Camera-type eye (tissue), 1 donor: Measurements from ENCODE around the gene BFSP1. TPM values are rescaled to one million over a fixed set of nuclear protein-coding genes. Genes with fewer than 3 reads are reported as not detected.

Source experiments
- total RNA-seq: library from RNA; depleted of rRNA; stranded (reverse); fragments of >200 nt; gene quantifications from one replicate; pipeline ENCODE4 v1.2.3, GENCODE V29; 2014

BFSP1 gene
- 676 TPM for total RNA-seq

GRCh38 chr20:17530716-17531664, at the start of gene BFSP1:
Gene BFSP1, minus strand, starts transcription at chr20:17531379. Its CDS starts 50 bp downstream, at chr20:17531329.

DNA sequence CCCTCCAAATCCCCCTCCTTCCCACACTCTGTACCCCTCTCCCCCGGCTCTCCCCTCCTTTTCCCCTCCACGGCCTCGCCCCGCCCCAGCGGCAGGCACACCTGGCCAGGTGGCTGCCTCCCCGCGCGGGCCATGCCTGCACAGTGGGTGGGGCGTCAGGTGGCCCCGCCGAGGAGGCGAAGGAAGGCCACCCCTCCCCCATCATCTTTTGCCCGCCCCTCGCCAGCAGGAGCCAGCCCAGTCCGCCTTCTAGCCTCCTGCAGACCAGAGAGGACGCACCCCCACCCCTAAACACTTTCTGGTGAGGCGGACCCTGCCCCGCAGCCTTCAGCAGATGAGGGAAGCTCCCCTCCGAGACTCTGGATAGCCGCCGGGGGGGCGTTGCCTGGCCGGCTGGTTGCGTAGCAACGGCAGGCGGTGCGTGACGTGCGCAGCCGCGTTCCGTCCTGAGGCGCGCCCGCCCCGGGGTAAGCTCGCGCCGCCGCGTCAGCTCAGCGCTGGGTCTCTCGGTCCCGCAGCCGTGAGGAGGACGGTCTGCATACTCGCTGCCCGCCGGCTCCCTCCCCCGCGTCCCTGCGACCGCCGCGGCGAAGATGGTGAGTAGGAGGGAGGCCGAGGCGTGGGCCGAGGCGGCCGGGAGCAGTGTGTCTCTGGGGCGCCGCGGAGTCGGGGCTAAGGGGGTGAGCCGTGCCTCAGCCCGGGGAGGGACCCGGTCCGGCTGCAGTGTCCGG, 38.6 kb upstream of the BFSP1 start, which contains the start of gene DSTN:
Gene DSTN, plus strand, starts transcription at position 460 of the 731 bp plus-strand sequence. Its CDS starts 134 bp downstream, at position 594.

Other genes with a start within 250 kb of the BFSP1 start
- gene DSTN, start 38.7 kb upstream of the BFSP1 start, total RNA-seq = 225 TPM
- 160 TPM for gene RRBP1, start 150.9 kb upstream of the BFSP1 start, total RNA-seq
- not detected for gene BANF2, start 168.6 kb upstream of the BFSP1 start, total RNA-seq